H1 (cell line): ENCODE data around the gene ZMAT5. TPM values are rescaled to one million over a fixed set of nuclear protein-coding genes. Genes with fewer than 3 reads are reported as not detected.

Experiments
- SP4 ChIP-seq: IDR thresholded peaks from 2 replicates; pipeline ENCODE4 v1.6.1; 2012; ENCODE audit warnings: low read length, inconsistent platforms
- polyA plus RNA-seq, 7 experiments: library from polyadenylated mRNA; depleted of rRNA in 3 of 7; stranded (reverse) in 5 of 7; unstranded in 2 of 7; fragments of >200 nt in 5 of 7; fragments of 200-250 nt in 2 of 7; gene quantifications; 1 replicate in 5 of 7; 2 replicates in 1 of 7; 4 replicates in 1 of 7; pipeline versions ENCODE4 v1.2.1 to v1.2.3, GENCODE V29; 2011 to 2013; ENCODE audit warnings: missing spikeins in 2 of 7, mixed read lengths in 2 of 7
- total RNA-seq: library from RNA; stranded (reverse); fragmentation: NEBNext Ultra II Directional; extraction: Animal tissue kit (Norgen Biotek cat#: 25700); gene quantifications from 2 replicates; pipeline ENCODE4 v1.2.1, GENCODE V29; 2021

The ZMAT5 gene
- total and polyA plus RNA-seq, 2 of the 8 experiments (the other 6 are each of a cell fraction or from before 2014, with no cell fraction given) = 14.0 to 38.3 TPM

DNA sequence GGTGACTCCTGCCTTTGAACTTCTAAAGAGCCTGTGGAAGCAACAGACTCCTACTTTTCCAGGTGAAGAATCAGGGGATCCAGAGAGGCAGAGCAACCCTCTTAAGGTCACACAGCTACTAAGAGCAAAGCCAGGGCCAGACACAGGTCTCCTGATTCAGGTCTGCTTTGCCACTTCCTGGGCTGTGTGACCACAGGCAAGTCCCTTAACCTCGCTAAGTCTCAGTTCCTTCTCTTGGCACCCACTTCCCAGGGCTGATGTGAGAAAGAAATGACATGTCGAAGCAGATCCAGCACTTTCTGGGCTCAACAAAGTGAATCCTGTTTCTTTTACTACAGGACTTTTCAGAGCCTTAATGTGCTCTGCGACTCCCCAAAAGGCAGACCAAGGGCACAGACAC, 30.5 kb upstream of the ZMAT5 start (continued):
- no peak for TF ChIP-seq SP4
